ENCODE data around the gene GSDME. TPM values are rescaled to one million over a fixed set of nuclear protein-coding genes. Genes with fewer than 3 reads are reported as not detected.

GSDME gene
- total RNA-seq, 1 donor from 2014 or later = 27.7 TPM

DNA sequence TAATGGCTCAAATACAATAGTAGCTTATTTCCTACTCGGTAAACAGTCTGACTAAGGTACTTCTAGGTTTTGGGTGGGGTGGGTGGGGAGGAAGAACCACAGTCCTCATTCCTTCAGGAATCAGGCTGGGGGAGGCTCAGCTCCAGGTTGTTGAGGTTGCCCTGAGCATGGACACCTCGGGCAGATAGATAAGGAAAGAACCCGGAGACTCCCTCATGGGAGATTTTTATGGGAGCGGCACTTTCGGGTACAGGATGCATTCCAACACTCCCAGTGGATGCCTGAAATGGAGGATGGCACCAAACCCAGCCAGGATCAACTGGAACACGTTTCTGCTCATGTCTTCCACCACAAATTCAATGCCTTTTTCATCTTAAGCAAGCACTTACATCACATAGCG lies 5.5 kb upstream of the GSDME start:
- TF ChIP-seq CTCF (IDR thresholded peaks at IDR 0.05; ENCODE audit: insufficient read depth, low read depth, low read length) (no peak), EZH2 (IDR thresholded peaks at IDR 0.05; ENCODE audit: insufficient read depth, low read length) (no peak)
- H3K9me3 ChIP-seq (ENCODE audit: insufficient read depth, low read depth, low read length) = no peaks in the 10 kb centered on the region
- DNase-seq (ENCODE audit: low read depth) = no peak
- no peaks in the 10 kb centered on the region for H3K27me3 ChIP-seq (ENCODE audit: insufficient read depth, low read length)
- peaks cover 2% of the 10 kb centered on the region for H3K4me1 ChIP-seq (ENCODE audit: insufficient read depth, low read length)
- no peak overlapping the region for H3K9ac ChIP-seq (ENCODE audit: low read length)
- Mint-ChIP-seq H3K27ac (ENCODE audit: unreplicated experiment) (no peak overlapping the region), H3K4me3 (ENCODE audit: unreplicated experiment) (no peak overlapping the region), H3K27me3 (ENCODE audit: low read depth, unreplicated experiment) (peaks cover 1% of the 10 kb centered on the region), H3K4me1 (ENCODE audit: low read depth, unreplicated experiment) (peaks cover 4% of the 10 kb centered on the region), H3K36me3 (ENCODE audit: low read depth, unreplicated experiment) (no peaks in the 10 kb centered on the region), H3K9me3 (ENCODE audit: unreplicated experiment) (no peaks in the 10 kb centered on the region)
- no peak overlapping the region for H3K4me2 ChIP-seq (ENCODE audit: low read length)
- no peak overlapping the region for H3K4me3 ChIP-seq (ENCODE audit: insufficient read depth, low read depth, low read length)
- H2AFZ ChIP-seq (ENCODE audit: low read depth, low read length) = no peak overlapping the region
- no peak overlapping the region for H3K27ac ChIP-seq (ENCODE audit: low read depth, low read length)
- no peaks in the 10 kb centered on the region for H3K36me3 ChIP-seq (ENCODE audit: insufficient read depth, low read length)
- H4K20me1 ChIP-seq (ENCODE audit: insufficient read depth, low read length) = no peaks in the 10 kb centered on the region
- FAIRE-seq = no peak
- no peaks in the 10 kb centered on the region for H3K79me2 ChIP-seq (ENCODE audit: insufficient read depth, low read length)

GRCh38 chr7:24760968-24761367 lies 3.7 kb upstream of the GSDME start:
- peaks cover 12% of the 10 kb centered on the region for H3K4me1 ChIP-seq (ENCODE audit: insufficient read depth, low read length)
- no peak for DNase-seq (ENCODE audit: low read depth)
- no peak for FAIRE-seq
- H3K79me2 ChIP-seq (ENCODE audit: insufficient read depth, low read length) = no peaks in the 10 kb centered on the region
- Mint-ChIP-seq H3K4me3 (ENCODE audit: unreplicated experiment) (no peak overlapping the region), H3K27me3 (ENCODE audit: low read depth, unreplicated experiment) (peaks cover 1% of the 10 kb centered on the region), H3K4me1 (ENCODE audit: low read depth, unreplicated experiment) (peaks cover 7% of the 10 kb centered on the region), H3K9me3 (ENCODE audit: unreplicated experiment) (no peaks in the 10 kb centered on the region), H3K27ac (ENCODE audit: unreplicated experiment) (no peak overlapping the region), H3K36me3 (ENCODE audit: low read depth, unreplicated experiment) (no peaks in the 10 kb centered on the region)
- no peaks in the 10 kb centered on the region for H3K9me3 ChIP-seq (ENCODE audit: insufficient read depth, low read depth, low read length)
- H3K36me3 ChIP-seq (ENCODE audit: insufficient read depth, low read length) = no peaks in the 10 kb centered on the region
- no peak overlapping the region for H3K4me3 ChIP-seq (ENCODE audit: insufficient read depth, low read depth, low read length)
- no peak overlapping the region for H3K4me2 ChIP-seq (ENCODE audit: low read length)
- no peak overlapping the region for H3K27ac ChIP-seq (ENCODE audit: low read depth, low read length)
- H4K20me1 ChIP-seq (ENCODE audit: insufficient read depth, low read length) = no peaks in the 10 kb centered on the region
- H2AFZ ChIP-seq (ENCODE audit: low read depth, low read length) = no peak overlapping the region
- no peak for TF ChIP-seq EZH2 (IDR thresholded peaks at IDR 0.05; ENCODE audit: insufficient read depth, low read length)
- no peak for TF ChIP-seq CTCF (IDR thresholded peaks at IDR 0.05; ENCODE audit: insufficient read depth, low read depth, low read length)
- H3K9ac ChIP-seq (ENCODE audit: low read length) = no peak overlapping the region
- H3K27me3 ChIP-seq (ENCODE audit: insufficient read depth, low read length) = no peaks in the 10 kb centered on the region

DNA sequence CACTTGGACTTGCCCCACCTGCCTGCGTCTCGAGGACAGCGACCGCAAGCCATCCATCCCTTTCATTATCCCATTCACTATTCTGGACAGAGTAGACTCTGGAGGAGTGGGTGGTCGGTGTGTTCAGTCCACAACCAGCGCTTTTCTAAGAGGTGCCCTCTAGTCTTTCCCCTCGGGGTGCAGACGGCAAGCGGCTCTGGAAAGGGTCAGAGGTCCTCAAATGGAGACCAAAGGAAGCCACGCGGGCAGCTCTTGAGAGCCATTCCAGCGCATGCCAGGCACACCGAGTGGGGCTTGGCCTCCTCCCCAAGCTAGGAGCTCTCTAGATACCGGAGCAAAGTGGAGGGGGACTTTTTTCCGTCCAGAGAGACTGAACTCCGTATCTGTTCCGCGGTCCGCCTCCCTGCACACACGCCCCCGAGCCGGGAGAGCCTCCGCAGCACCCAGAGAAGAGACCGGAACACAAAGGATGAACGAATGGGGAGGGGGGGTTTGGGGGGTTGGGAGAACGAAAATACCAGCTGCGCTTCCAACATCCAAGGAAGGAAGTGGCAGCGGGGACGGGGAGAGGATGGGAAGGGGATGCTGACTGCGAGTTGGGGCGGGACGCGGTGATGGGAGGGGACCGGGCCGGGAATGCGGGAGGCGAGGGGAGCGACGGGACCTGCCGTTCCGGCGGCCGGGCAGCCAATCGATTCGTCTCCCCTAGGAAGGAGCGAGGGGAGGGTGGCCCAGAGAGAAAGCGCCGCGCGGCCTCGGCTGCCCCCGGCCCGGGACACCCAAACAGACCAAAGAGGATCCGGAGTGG lies 515 bp downstream of the GSDME start:
- H3K4me3 Mint-ChIP-seq (ENCODE audit: unreplicated experiment) = peak overlapping the region; percentile 90
- Histone ChIP-seq H3K4me1 (ENCODE audit: insufficient read depth, low read length) (peaks cover 24% of the 10 kb centered on the region), H3K4me3 (ENCODE audit: insufficient read depth, low read depth, low read length) (peak overlapping the region; percentile 68), H4K20me1 (ENCODE audit: insufficient read depth, low read length) (no peaks in the 10 kb centered on the region), H3K27me3 (ENCODE audit: insufficient read depth, low read length) (no peaks in the 10 kb centered on the region), H2AFZ (ENCODE audit: low read depth, low read length) (peak overlapping the region; percentile 76), H3K79me2 (ENCODE audit: insufficient read depth, low read length) (no peaks in the 10 kb centered on the region), H3K9me3 (ENCODE audit: insufficient read depth, low read depth, low read length) (no peaks in the 10 kb centered on the region), H3K4me2 (ENCODE audit: low read length) (peak overlapping the region; percentile 92), H3K27ac (ENCODE audit: low read depth, low read length) (peak overlapping the region; percentile 71), H3K36me3 (ENCODE audit: insufficient read depth, low read length) (no peaks in the 10 kb centered on the region), H3K9ac (ENCODE audit: low read length) (peak overlapping the region; percentile 81)
- peaks cover 21% of the 10 kb centered on the region for H3K4me1 Mint-ChIP-seq (ENCODE audit: low read depth, unreplicated experiment)
- peaks cover 1% of the 10 kb centered on the region for H3K27me3 Mint-ChIP-seq (ENCODE audit: low read depth, unreplicated experiment)
- no peaks in the 10 kb centered on the region for H3K9me3 Mint-ChIP-seq (ENCODE audit: unreplicated experiment)
- H3K36me3 Mint-ChIP-seq (ENCODE audit: low read depth, unreplicated experiment) = no peaks in the 10 kb centered on the region
- TF ChIP-seq CTCF (IDR thresholded peaks at IDR 0.05; ENCODE audit: insufficient read depth, low read depth, low read length) = no peak
- TF ChIP-seq EZH2 (IDR thresholded peaks at IDR 0.05; ENCODE audit: insufficient read depth, low read length) = no peak
- peak; percentile 53 for DNase-seq (ENCODE audit: low read depth)
- H3K27ac Mint-ChIP-seq (ENCODE audit: unreplicated experiment) = peak overlapping the region; percentile 48
- FAIRE-seq = no peak

Measured in astrocyte (in vitro differentiated cells and primary cell).